Cardiac fibroblast (primary cell): ENCODE measurements around the gene DYNC2I2.

ENCODE experiments used
- DNase-seq, 2 donors: peaks; one replicate each; pipeline versions ENCODE4 v3.0.0 to v3.0.0-alpha.2; 2010; ENCODE audit warnings: low read depth in 2 of 2
- H3K4me3 ChIP-seq, 2 donors: replicated peaks in 1 of 2; 1 replicate in 1 of 2; 2 replicates in 1 of 2; pipeline ENCODE4 v1.5.1; 2011; ENCODE audit warnings: low read depth in 2 of 2, low read length in 2 of 2, mild to moderate bottlenecking in 2 of 2, moderate library complexity in 1 of 2
- CTCF ChIP-seq: IDR thresholded peaks from one replicate; pipeline ENCODE4 v1.5.1; 2011; ENCODE audit warnings: low read depth, mild to moderate bottlenecking, low read length, inconsistent platforms

DYNC2I2 gene

GRCh38 chr9:128619127-128619526, 37.5 kb downstream of the DYNC2I2 start:
- DNase-seq = no peak
- TF ChIP-seq CTCF = no peak
- H3K4me3 ChIP-seq = no peak overlapping the region

DNA sequence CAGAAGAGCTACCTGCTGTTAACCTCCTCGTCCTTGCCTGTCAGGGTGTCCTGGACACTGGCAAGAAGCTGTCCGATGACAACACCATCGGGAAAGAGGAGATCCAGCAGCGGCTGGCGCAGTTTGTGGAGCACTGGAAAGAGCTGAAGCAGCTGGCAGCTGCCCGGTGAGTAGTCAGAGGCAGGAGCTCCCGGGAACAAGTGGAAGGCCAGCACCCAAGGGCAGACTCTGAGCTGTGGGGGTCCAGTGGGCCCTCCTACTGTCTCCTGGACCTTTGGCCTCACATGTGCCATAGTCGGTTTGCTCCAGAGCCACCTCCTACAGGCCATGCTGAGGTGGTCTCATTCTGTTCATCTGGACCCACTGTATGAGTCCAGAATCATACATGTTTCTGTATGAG, 38.7 kb downstream of the DYNC2I2 start:
- no peak for DNase-seq
- no peak for TF ChIP-seq CTCF
- no peak overlapping the region for H3K4me3 ChIP-seq

GRCh38 chr9:128615571-128615970, 41.1 kb downstream of the DYNC2I2 start:
- TF ChIP-seq CTCF = no peak
- H3K4me3 ChIP-seq = no peak overlapping the region
- DNase-seq = no peak

DNA sequence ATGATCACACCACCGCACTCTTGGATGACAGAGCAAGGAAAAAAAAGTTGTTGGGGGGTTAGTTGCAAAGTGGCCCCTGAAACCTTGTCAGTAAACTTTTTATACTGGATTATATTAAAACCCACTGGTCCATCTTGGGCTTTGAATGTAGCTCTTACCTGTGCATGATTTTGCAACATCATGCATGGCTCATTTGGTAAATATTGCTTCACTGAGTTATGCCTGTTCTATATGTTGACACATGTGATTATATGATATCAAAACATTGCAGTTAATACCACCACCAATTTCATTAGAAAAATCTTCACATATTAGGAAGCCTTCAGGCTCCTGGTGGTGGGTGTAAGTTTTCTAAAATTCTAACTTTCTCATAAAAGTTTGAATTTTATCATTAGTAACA, 41.9 kb downstream of the DYNC2I2 start:
- no peak for DNase-seq
- no peak overlapping the region for H3K4me3 ChIP-seq
- no peak for TF ChIP-seq CTCF

- DNase-seq = no peak
- no peak for TF ChIP-seq CTCF
- H3K4me3 ChIP-seq = no peak overlapping the region
Observed at GRCh38 chr9:128611600-128612394, 44.9 kb downstream of the DYNC2I2 start.

- TF ChIP-seq CTCF = no peak
- H3K4me3 ChIP-seq = no peak overlapping the region
- no peak for DNase-seq
Observed at GRCh38 chr9:128610897-128611296, 45.8 kb downstream of the DYNC2I2 start.
